GM12878 (cell line): ENCODE data around the gene PLOD3. TPM values are rescaled to one million over a fixed set of nuclear protein-coding genes. Genes with fewer than 3 reads are reported as not detected.

Experiments
- ATAC-seq: fragments of 200-7000 bp; cut with Tn5 transposase; 3 replicates; pipeline ENCODE4 v1.9.1; 2020; ENCODE audit warnings: mild to moderate bottlenecking, moderate library complexity
- BruUV-seq: library from RNA; stranded (reverse); fragments of 400-500 nt; replicated peaks from 2 replicates; lab custom pipeline; 2021; lab: Mats Ljungman, UMichigan
- CTCF ChIA-PET: fragments of 300-600 bp; sonication (Branson Sonifier 250); formaldehyde crosslinking; extraction: SDS; loops from one replicate; lab custom pipeline; 2021; ENCODE audit warnings: inconsistent platforms; lab: Yijun Ruan, JAX
- POLR2A ChIA-PET: fragments of 350-600 bp; formaldehyde crosslinking; extraction: SDS; loops from one replicate; lab custom pipeline; 2021; ENCODE audit warnings: inconsistent platforms; lab: Charles Lee
- RAD21 ChIA-PET: fragments of 300-600 bp; sonication (Branson Sonifier 250); formaldehyde crosslinking; loops from one replicate; lab custom pipeline; 2023; ENCODE audit warnings: antibody characterized with exemption; ENCODE audit not compliant: unreplicated experiment; lab: Charles Lee
- SMC1A ChIA-PET: fragments of 300-600 bp; sonication (Branson Sonifier 250); formaldehyde crosslinking; loops from one replicate; lab custom pipeline; 2023; ENCODE audit not compliant: unreplicated experiment, uncharacterized antibody; lab: Charles Lee
- DNase-seq: peaks from one replicate; pipeline ENCODE4 v3.0.0-alpha.2; 2011; ENCODE audit warnings: low read depth, low spot score
- FAIRE-seq: peaks from 3 replicates; lab custom pipeline; 2011; peaks lifted over from hg19 to GRCh38; lab: Jason Lieb, UNC
- H2AFZ ChIP-seq: 2 replicates; pipeline ENCODE4 v1.6.0; 2011; ENCODE audit warnings: low read depth, low read length, control low read depth; ENCODE audit not compliant: control insufficient read depth
- H3K27ac ChIP-seq: 2 replicates; pipeline ENCODE4 v1.5.1; 2011; ENCODE audit warnings: control low read depth; ENCODE audit not compliant: control insufficient read depth, insufficient read depth
- H3K27me3 ChIP-seq, 2 experiments: replicated peaks in 1 of 2; 2 replicates each; pipeline versions ENCODE4 v1.6.0 to v1.6.1; 2011; ENCODE audit warnings: low read length in 1 of 2; ENCODE audit not compliant: control insufficient read depth in 2 of 2, insufficient read depth in 2 of 2
- H3K36me3 ChIP-seq, 2 experiments: 2 replicates each; pipeline ENCODE4 v1.5.1; 2011; ENCODE audit warnings: low read length in 1 of 2; ENCODE audit not compliant: control insufficient read depth in 2 of 2, insufficient read depth in 2 of 2
- H3K4me1 ChIP-seq: 2 replicates; pipeline ENCODE4 v1.6.1; 2011; ENCODE audit warnings: mild to moderate bottlenecking, low read length, moderate library complexity, mixed read lengths; ENCODE audit not compliant: control insufficient read depth, insufficient read depth
- H3K4me2 ChIP-seq: 2 replicates; pipeline ENCODE4 v1.6.0; 2011; ENCODE audit warnings: control low read depth; ENCODE audit not compliant: control insufficient read depth, insufficient read depth
- H3K4me3 ChIP-seq: fragments of 200-600 bp; sonication (generic); 2 replicates; pipeline ENCODE4 v1.5.1; 2016
- H3K79me2 ChIP-seq: 2 replicates; pipeline ENCODE4 v1.6.0; 2011; ENCODE audit warnings: low read length; ENCODE audit not compliant: control insufficient read depth, insufficient read depth
- H3K9ac ChIP-seq: 2 replicates; pipeline ENCODE4 v1.8.0; 2011; ENCODE audit warnings: low read length, control low read depth, mixed read lengths; ENCODE audit not compliant: control insufficient read depth, insufficient read depth
- H3K9me3 ChIP-seq: replicated peaks from 3 replicates; pipeline ENCODE4 v1.5.1; 2011; ENCODE audit warnings: mild to moderate bottlenecking, low read length; ENCODE audit not compliant: control insufficient read depth, insufficient read depth
- H4K20me1 ChIP-seq: 2 replicates; pipeline ENCODE4 v1.6.0; 2011; ENCODE audit not compliant: control insufficient read depth, insufficient read depth
- E2F4 ChIP-seq: IDR thresholded peaks from 2 replicates; pipeline ENCODE4 v1.6.1; 2012; ENCODE audit warnings: low read depth, low read length, improper control_type of control experiment
- EZH2 ChIP-seq: IDR thresholded peaks from 2 replicates; pipeline ENCODE4 v1.6.1; 2012; ENCODE audit warnings: low read depth, mild to moderate bottlenecking, control low read depth, inconsistent platforms, low read length, borderline replicate concordance; ENCODE audit not compliant: control insufficient read depth
- GABPA ChIP-seq: IDR thresholded peaks from 2 replicates; pipeline ENCODE4 v1.6.1; 2014; ENCODE audit warnings: antibody characterized with exemption, low read depth, mild to moderate bottlenecking, inconsistent platforms
- NFXL1 ChIP-seq: fragments of 450-650 bp; IDR thresholded peaks from 2 replicates; pipeline ENCODE4 v1.6.1; 2017; ENCODE audit warnings: antibody characterized with exemption, mild to moderate bottlenecking, borderline replicate concordance
- NR2C1 ChIP-seq: fragments of 450-650 bp; IDR thresholded peaks from 2 replicates; pipeline ENCODE4 v1.6.1; 2017; ENCODE audit warnings: antibody characterized with exemption, mild to moderate bottlenecking, moderate library complexity
- POLR2AphosphoS2 ChIP-seq: IDR thresholded peaks from 2 replicates; pipeline ENCODE4 v1.6.1; 2011; ENCODE audit warnings: low read depth, mild to moderate bottlenecking, low read length, improper control_type of control experiment, moderate library complexity
- ZNF24 ChIP-seq: fragments of 450-650 bp; IDR thresholded peaks from 2 replicates; pipeline ENCODE4 v1.6.1; 2017; ENCODE audit warnings: antibody characterized with exemption, mild to moderate bottlenecking
- WGBS: methylation state at CpG from one replicate; pipeline ENCODE4 v1.1.6; 2016; ENCODE audit warnings: low lambda C conversion rate; ENCODE audit not compliant: insufficient replicate concordance, insufficient coverage; ENCODE audit errors: missing lambda C conversion rate; 5-methylcytosine and 5-hydroxymethylcytosine counted together
- in situ Hi-C: fragments of 300-500 bp; cut with MboI; formaldehyde crosslinking; loops from 9 replicates; pipeline ENCODE4 v1.14.3; 2018; ENCODE audit warnings: mixed read lengths
- intact Hi-C: fragments of 100-400 bp; cut with micrococcal nuclease; formaldehyde crosslinking; loops from one replicate; pipeline ENCODE4 v1.14.2; 2022; ENCODE audit not compliant: unreplicated experiment
- polyA plus RNA-seq, 11 experiments: library from polyadenylated mRNA; depleted of rRNA in 4 of 11; unstranded in 6 of 11; stranded (reverse) in 5 of 11; fragments of >200 nt; fragmentation: Nextera tagmentation in 4 of 11; fragmentation: Illumina TruSeq in 1 of 11; extraction: Ambion mirVana in 4 of 11; extraction: Trizol in 1 of 11; gene quantifications; 1 replicate in 1 of 11; 2 replicates in 10 of 11; pipeline versions ENCODE4 v1.2.1 to v1.2.3, GENCODE V29; 2011 to 2016; ENCODE audit warnings: inconsistent platforms in 2 of 11, missing spikeins in 2 of 11, low read depth in 1 of 11
- total RNA-seq, 4 experiments: library from RNA; depleted of rRNA in 3 of 4; stranded (reverse); fragments of >200 nt in 3 of 4; fragmentation: Illumina TruSeq in 1 of 4; extraction: Trizol in 1 of 4; gene quantifications; 2 replicates each; pipeline versions ENCODE4 v1.2.1 to v1.2.3, GENCODE V29; 2013 to 2021

Gene PLOD3
- total and polyA plus RNA-seq, 10 of the 15 experiments (the other 5 are each of a cell fraction or from before 2014, with no cell fraction given), result 0.53 to 27.8 (median 15.1) TPM

- Histone ChIP-seq H3K4me1 (peaks cover 5% of the 10 kb centered on the region), H3K27ac (no peak overlapping the region), H2AFZ (no peak overlapping the region), H3K4me2 (peak overlapping the region; percentile 25; the same call in 1 of the 2 replicates), H3K27me3 (no peaks in the 10 kb centered on the region), H3K9me3 (no peaks in the 10 kb centered on the region), H3K9ac (no peak overlapping the region), H3K79me2 (peaks cover 30% of the 10 kb centered on the region), H3K36me3 (peaks cover 6 to 9% of the 10 kb centered on the region in 2 experiments), H3K4me3 (no peak overlapping the region), H4K20me1 (no peaks in the 10 kb centered on the region)
- ATAC-seq, result no peak
- WGBS, result 96% methylated on average over 5 of the region's 5 CpGs
- FAIRE-seq, result no peak
- intact Hi-C loops (no loop called here), in situ Hi-C loops (no loop called here)
- RAD21 ChIA-PET, result no interaction called here
- TF ChIP-seq GABPA, result no peak
- no peak for TF ChIP-seq NR2C1
- no peak for TF ChIP-seq ZNF24
- TF ChIP-seq NFXL1, result no peak
- TF ChIP-seq E2F4, result no peak
- no peak for TF ChIP-seq POLR2AphosphoS2
- no peak for TF ChIP-seq EZH2
- BruUV-seq, result no TSS peak
- POLR2A ChIA-PET, result no interaction called here
- CTCF ChIA-PET, result interaction anchor here (1.2 to 3.8 kb wide), 2 partner anchors 24 to 62 kb away, joined by 3 to 27 read pairs; no protein-coding TSS in a partner anchor
- DNase-seq, result no peak
- SMC1A ChIA-PET, result interaction anchor here (1.3 kb wide), 1 partner anchor 24 kb away, joined by 4 read pairs; no protein-coding TSS in a partner anchor
Observed at GRCh38 chr7:101220295-101220694, 2.9 kb upstream of the PLOD3 start.
